HepG2 (cell line): Measurements from ENCODE around the gene ZNFX1. TPM values are rescaled to one million over a fixed set of nuclear protein-coding genes. Genes with fewer than 3 reads are reported as not detected.

Source experiments
- BHLHE40 ChIP-seq: IDR thresholded peaks from 2 replicates; pipeline ENCODE4 v1.6.1; 2011; ENCODE audit warnings: low read length, improper control_type of control experiment
- CREB1 ChIP-seq, 2 experiments: fragments of 450-650 bp in 1 of 2; IDR thresholded peaks; 2 replicates each; pipeline ENCODE4 v1.6.1; 2016 to 2017; ENCODE audit warnings: control low read depth in 1 of 2, mild to moderate bottlenecking in 1 of 2, missing compliant biosample characterization in 1 of 2, missing genetic modification characterization in 1 of 2
- GPN1 ChIP-seq: sonication (generic); formaldehyde crosslinking; IDR thresholded peaks from 2 replicates; pipeline ENCODE4 v1.5.1; 2020; ENCODE audit warnings: missing genetic modification reagents, borderline replicate concordance
- HOXA5 ChIP-seq: sonication (generic); formaldehyde crosslinking; IDR thresholded peaks from 2 replicates; pipeline ENCODE4 v1.4.0; 2020; ENCODE audit warnings: missing genetic modification reagents
- HOXD1 ChIP-seq: sonication (generic); formaldehyde crosslinking; IDR thresholded peaks from 2 replicates; pipeline ENCODE4 v1.5.0; 2020; ENCODE audit warnings: missing genetic modification reagents
- ISL2 ChIP-seq: sonication (generic); formaldehyde crosslinking; IDR thresholded peaks from 2 replicates; pipeline ENCODE4 v1.5.0; 2020; ENCODE audit warnings: missing genetic modification reagents
- MEIS2 ChIP-seq: sonication (generic); formaldehyde crosslinking; IDR thresholded peaks from 2 replicates; pipeline ENCODE4 v1.9.0; 2021; ENCODE audit warnings: mild to moderate bottlenecking, missing genetic modification reagents
- SOX13 ChIP-seq, 3 experiments: fragments of 450-650 bp in 1 of 3; sonication (generic) in 1 of 3; formaldehyde crosslinking in 1 of 3; IDR thresholded peaks in 2 of 3; conservative IDR thresholded peaks in 1 of 3; 2 replicates each; pipeline versions ENCODE4 v1.5.0 to v1.6.1; 2016 to 2020; ENCODE audit warnings: antibody characterized with exemption in 1 of 3, mild to moderate bottlenecking in 1 of 3, missing compliant biosample characterization in 1 of 3, missing genetic modification reagents in 1 of 3, moderate library complexity in 1 of 3
- TEAD3 ChIP-seq: optimal IDR thresholded peaks from 2 replicates; pipeline ENCODE3; 2016; ENCODE audit warnings: borderline replicate concordance
- ZHX2 ChIP-seq, 2 experiments: sonication (generic) in 1 of 2; formaldehyde crosslinking in 1 of 2; IDR thresholded peaks; 2 replicates each; pipeline versions ENCODE4 v1.6.1 to v1.9.0; 2014 to 2022; ENCODE audit warnings: antibody characterized with exemption in 1 of 2, borderline replicate concordance in 1 of 2, inconsistent platforms in 1 of 2, low read depth in 1 of 2, missing genetic modification reagents in 1 of 2
- ZNF142 ChIP-seq: sonication (generic); formaldehyde crosslinking; IDR thresholded peaks from 2 replicates; pipeline ENCODE4 v1.4.0; 2020; ENCODE audit warnings: missing genetic modification reagents
- ZNF414 ChIP-seq: sonication (generic); formaldehyde crosslinking; IDR thresholded peaks from 2 replicates; pipeline ENCODE4 v1.5.0; 2020; ENCODE audit warnings: missing genetic modification reagents
- polyA plus RNA-seq, 8 experiments: library from polyadenylated mRNA; depleted of rRNA in 3 of 8; stranded (reverse) in 7 of 8; unstranded in 1 of 8; fragments of >200 nt; fragmentation: Illumina TruSeq in 4 of 8; extraction: Trizol in 4 of 8; gene quantifications; 2 replicates each; pipeline versions ENCODE4 v1.2.1 to v1.2.3, GENCODE V29; 2011 to 2016; ENCODE audit warnings: low read depth in 4 of 8, missing spikeins in 1 of 8, mixed read lengths in 1 of 8; ENCODE audit not compliant: insufficient read depth in 1 of 8
- total RNA-seq, 5 experiments: library from RNA; depleted of rRNA; stranded (reverse); fragments of >200 nt; fragmentation: Illumina TruSeq; extraction: Trizol; gene quantifications; 2 replicates each; pipeline ENCODE4 v1.2.3, GENCODE V29; 2016; ENCODE audit warnings: low read depth in 1 of 5

The ZNFX1 gene
- total and polyA plus RNA-seq, 2 of the 13 experiments (the other 11 are each of a cell fraction or from before 2014, with no cell fraction given): 2.9 to 11.1 TPM

- TF ChIP-seq ZHX2 (IDR thresholded peaks at IDR 0.05; ENCODE audit: low read depth) (no peak), ZHX2 (CRISPR knock-in tag; IDR thresholded peaks at IDR 0.05; ENCODE audit: borderline replicate concordance) (peak; percentile 78; the same call in 1 of the 2 replicates), ZNF142 (CRISPR knock-in tag) (no peak), SOX13 (IDR thresholded peaks at IDR 0.05) (peak; percentile 69), SOX13 (CRISPR knock-in tag; conservative IDR thresholded peaks at IDR 0.05 in 1 of 2, IDR thresholded peaks at IDR 0.05 in 1 of 2) (peak in 1 of 2 experiments; percentile 96; a peak in 2 of 4 replicates), BHLHE40 (peak; percentile 48; the same call in 1 of the 2 replicates), GPN1 (CRISPR knock-in tag) (no peak), ISL2 (CRISPR knock-in tag) (0 out of 2 replicates have a peak, but pooled peaks have one; percentile 22), TEAD3 (CRISPR knock-in tag) (peak; percentile 43), ZNF414 (CRISPR knock-in tag) (0 out of 2 replicates have a peak, but pooled peaks have one; percentile 34), HOXA5 (CRISPR knock-in tag) (peak; percentile 100), MEIS2 (peak; percentile 88), HOXD1 (CRISPR knock-in tag) (peak; percentile 79; the same call in 1 of the 2 replicates), CREB1 (IDR thresholded peaks at IDR 0.05) (no peak), CREB1 (CRISPR knock-in tag; IDR thresholded peaks at IDR 0.05) (no peak)
Observed at GRCh38 chr20:49306903-49307620, 29.2 kb upstream of the ZNFX1 start (continued).
